Panc1 (cell line): Measurements from ENCODE around the gene OR2F2. TPM values are rescaled to one million over a fixed set of nuclear protein-coding genes. Genes with fewer than 3 reads are reported as not detected.

Source experiments
- ATAC-seq: fragments of 200-7000 bp; cut with Tn5 transposase; 2 replicates; pipeline ENCODE4 v1.9.1; 2020; ENCODE audit warnings: mild to moderate bottlenecking, moderate library complexity
- BruUV-seq: library from RNA; stranded (reverse); fragments of 400-500 nt; replicated peaks from 2 replicates; lab custom pipeline; 2021; lab: Mats Ljungman, UMichigan
- CTCF ChIA-PET: fragments of 300-600 bp; sonication (Branson Sonifier 250); formaldehyde crosslinking; loops from one replicate; lab custom pipeline; 2022; ENCODE audit warnings: antibody characterized with exemption; lab: Charles Lee
- POLR2A ChIA-PET: fragments of 300-600 bp; sonication (Branson Sonifier 250); formaldehyde crosslinking; loops from one replicate; lab custom pipeline; 2022; ENCODE audit warnings: antibody characterized with exemption; lab: Charles Lee
- DNase-seq: peaks from one replicate; pipeline ENCODE4 v3.0.0-alpha.2; 2010; ENCODE audit warnings: low read depth, low spot score
- H3K27ac ChIP-seq: 2 replicates; pipeline ENCODE4 v1.5.1; 2011; ENCODE audit warnings: mild to moderate bottlenecking, low read length, inconsistent platforms
- H3K27me3 ChIP-seq: fragments of 200-500 bp; sonication (Bioruptor generic); 2 replicates; pipeline ENCODE4 v1.6.0; 2014; ENCODE audit warnings: low read length, inconsistent platforms; ENCODE audit not compliant: control insufficient read depth, insufficient read depth
- H3K36me3 ChIP-seq: fragments of 200-500 bp; sonication (Bioruptor generic); 2 replicates; pipeline ENCODE4 v1.5.1; 2014; ENCODE audit warnings: inconsistent platforms, mild to moderate bottlenecking, low read length, moderate library complexity; ENCODE audit not compliant: control insufficient read depth, insufficient read depth
- H3K4me1 ChIP-seq: 2 replicates; pipeline ENCODE4 v1.5.1; 2011; ENCODE audit warnings: inconsistent platforms, mild to moderate bottlenecking, low read length, moderate library complexity; ENCODE audit not compliant: control insufficient read depth, insufficient read depth
- H3K4me3 ChIP-seq, 2 experiments: 2 replicates each; pipeline ENCODE4 v1.5.1; 2011 to 2012; ENCODE audit warnings: low read depth in 2 of 2, low read length in 2 of 2, mild to moderate bottlenecking in 2 of 2, inconsistent platforms in 1 of 2, moderate library complexity in 1 of 2
- H3K9me3 ChIP-seq: fragments of 200-500 bp; sonication (Bioruptor generic); 2 replicates; pipeline ENCODE4 v1.5.1; 2014; ENCODE audit warnings: low read depth, mild to moderate bottlenecking, inconsistent platforms, low read length, moderate library complexity; ENCODE audit not compliant: control insufficient read depth, insufficient read depth
- CTCF ChIP-seq: fragments of 450-650 bp; IDR thresholded peaks from 2 replicates; pipeline ENCODE4 v1.5.1; 2017; ENCODE audit warnings: mild to moderate bottlenecking
- POLR2AphosphoS5 ChIP-seq: IDR thresholded peaks from 2 replicates; pipeline ENCODE4 v1.6.1; 2012; ENCODE audit warnings: mild to moderate bottlenecking, low read depth, low read length, moderate library complexity
- REST ChIP-seq, 2 experiments: IDR thresholded peaks; 2 replicates each; pipeline ENCODE4 v1.6.1; 2011 to 2012; ENCODE audit warnings: low read depth in 2 of 2, control low read depth in 1 of 2, low read length in 1 of 2, mild to moderate bottlenecking in 1 of 2, moderate library complexity in 1 of 2; ENCODE audit not compliant: insufficient read depth in 1 of 2
- SIN3A ChIP-seq: IDR thresholded peaks from 2 replicates; pipeline ENCODE4 v1.6.1; 2012; ENCODE audit warnings: low read depth, mild to moderate bottlenecking, low read length, moderate library complexity, borderline replicate concordance; ENCODE audit not compliant: insufficient read depth
- TCF7L2 ChIP-seq: IDR thresholded peaks from 2 replicates; pipeline ENCODE4 v1.6.1; 2011; ENCODE audit warnings: mild to moderate bottlenecking, low read depth, low read length, inconsistent platforms
- in situ Hi-C: cut with HindIII; loops from 2 replicates; pipeline ENCODE4 v1.10.0; 2016; ENCODE audit warnings: low sequenced_read_pairs, low pct_unique_long_range_greater_than_20kb
- intact Hi-C: fragments of 100-400 bp; cut with micrococcal nuclease; formaldehyde crosslinking; loops from one replicate; pipeline ENCODE4 v1.10.0; 2022; ENCODE audit not compliant: unreplicated experiment
- total RNA-seq: library from RNA; stranded (reverse); gene quantifications from one replicate; pipeline ENCODE4 v1.2.1, GENCODE V29; 2021; ENCODE audit not compliant: unreplicated experiment

Gene OR2F2
- total RNA-seq, 1 experiment from 2014 or later = not detected

DNA sequence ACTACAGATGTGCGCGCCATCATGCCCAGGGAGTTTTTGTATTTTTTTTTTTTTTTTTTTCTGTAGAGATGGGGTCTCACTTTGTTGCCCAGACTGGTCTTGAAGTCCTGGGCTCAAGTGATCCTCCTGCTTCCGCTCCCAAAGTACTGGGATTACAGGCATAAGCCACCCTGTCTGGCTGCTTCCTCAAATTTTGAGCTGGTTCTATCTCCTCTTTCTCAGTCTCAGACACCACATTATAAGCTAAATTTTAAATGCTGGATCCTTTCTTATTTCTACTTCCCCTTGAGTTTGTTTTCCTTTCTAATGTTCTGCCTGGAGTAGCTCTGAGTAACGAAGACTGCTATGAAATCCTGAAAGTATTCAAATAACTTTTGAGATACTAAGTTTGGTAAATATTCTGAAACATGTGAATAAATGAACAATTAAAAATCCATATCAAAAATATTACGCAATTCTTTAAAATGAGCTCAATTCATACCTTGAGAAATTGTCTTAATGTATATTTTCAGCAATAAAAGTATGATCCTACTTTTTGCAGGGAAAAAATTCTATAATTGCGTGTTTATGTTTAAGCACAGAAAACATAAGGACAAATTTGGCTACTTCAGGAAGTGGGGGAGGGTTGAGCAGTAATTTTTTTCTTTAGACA is 48.1 kb upstream of the OR2F2 start:
- Histone ChIP-seq H3K27ac (no peak overlapping the region), H3K4me1 (no peaks in the 10 kb centered on the region), H3K27me3 (no peaks in the 10 kb centered on the region), H3K9me3 (peaks cover 21% of the 10 kb centered on the region; the same call in 1 of the 2 replicates), H3K4me3 (no peak overlapping the region), H3K36me3 (no peaks in the 10 kb centered on the region)
- DNase-seq (no peak), ATAC-seq (no peak)
- no TSS peak for BruUV-seq
- intact Hi-C loops (no loop called here), in situ Hi-C loops (no loop called here)
- no peak for TF ChIP-seq CTCF
- TF ChIP-seq POLR2AphosphoS5 = no peak
- no peak for TF ChIP-seq SIN3A
- no peak for TF ChIP-seq TCF7L2
- no peak for TF ChIP-seq REST (IDR thresholded peaks at IDR 0.05; ENCODE audit: insufficient read depth in 1 of 2, low read depth in 2 of 2, low read length in 1 of 2)
- CTCF ChIA-PET = no interaction called here
- POLR2A ChIA-PET = no interaction called here

- TF ChIP-seq CTCF (no peak), POLR2AphosphoS5 (no peak), SIN3A (no peak), TCF7L2 (no peak), REST (IDR thresholded peaks at IDR 0.05; ENCODE audit: insufficient read depth in 1 of 2, low read depth in 2 of 2, low read length in 1 of 2) (no peak)
- intact Hi-C loops = no loop called here
- ATAC-seq (no peak), DNase-seq (no peak)
- in situ Hi-C loops = no loop called here
- H3K4me3 ChIP-seq = no peak overlapping the region
- H3K27ac ChIP-seq = no peak overlapping the region
- ChIA-PET CTCF (no interaction called here), POLR2A (no interaction called here)
- no peaks in the 10 kb centered on the region for H3K27me3 ChIP-seq
- H3K4me1 ChIP-seq = no peaks in the 10 kb centered on the region
- H3K9me3 ChIP-seq = peaks cover 40% of the 10 kb centered on the region
- BruUV-seq = no TSS peak
- H3K36me3 ChIP-seq = no peaks in the 10 kb centered on the region
These were observed 46.0 kb upstream of the OR2F2 start for GRCh38 chr7:143889068-143889467.
